ENCODE results near the gene C2orf49.
A peak's percentile ranks its signal among the peaks of the same experiment; 100 is the strongest.

C2orf49 gene

GRCh38 chr2:105362862-105363591 is 25.7 kb downstream of the C2orf49 start:
- DNase-seq: no peak

- DNase-seq: no peak
Observed at GRCh38 chr2:105364436-105365139, 27.2 kb downstream of the C2orf49 start.

GRCh38 chr2:105365206-105365605 is 27.9 kb downstream of the C2orf49 start:
- no peak for DNase-seq

- DNase-seq: no peak
Observed at GRCh38 chr2:105368759-105369408, 31.5 kb downstream of the C2orf49 start.

- peak; percentile 84 for DNase-seq
Observed at GRCh38 chr2:105369777-105370690, 32.7 kb downstream of the C2orf49 start.

GRCh38 chr2:105371156-105371555 is 33.8 kb downstream of the C2orf49 start:
- DNase-seq: no peak

- DNase-seq: no peak
Observed at GRCh38 chr2:105371810-105372209, 34.5 kb downstream of the C2orf49 start.

- no peak for DNase-seq
Observed at GRCh38 chr2:105373344-105373781, 36.0 kb downstream of the C2orf49 start.

GRCh38 chr2:105373895-105374401 is 36.6 kb downstream of the C2orf49 start:
- no peak for DNase-seq

- no peak for DNase-seq
Observed at GRCh38 chr2:105375001-105375561, 37.7 kb downstream of the C2orf49 start.

- DNase-seq: no peak
Observed at GRCh38 chr2:105376010-105376409, 38.7 kb downstream of the C2orf49 start.

GRCh38 chr2:105376789-105377240 is 39.5 kb downstream of the C2orf49 start:
- no peak for DNase-seq

GRCh38 chr2:105377871-105378270 is 40.5 kb downstream of the C2orf49 start:
- DNase-seq: no peak

- no peak for DNase-seq
Observed at GRCh38 chr2:105378276-105378840, 41.0 kb downstream of the C2orf49 start.

- DNase-seq: no peak
Observed at GRCh38 chr2:105378921-105379383, 41.6 kb downstream of the C2orf49 start.

- DNase-seq: no peak
Observed at GRCh38 chr2:105379741-105380186, 42.4 kb downstream of the C2orf49 start.

GRCh38 chr2:105380432-105381100 is 43.2 kb downstream of the C2orf49 start:
- no peak for DNase-seq

- DNase-seq: no peak
Observed at GRCh38 chr2:105381101-105381668, 43.8 kb downstream of the C2orf49 start.

GRCh38 chr2:105382177-105382576 is 44.8 kb downstream of the C2orf49 start:
- DNase-seq: no peak

- no peak for DNase-seq
Observed at GRCh38 chr2:105383432-105384166, 46.3 kb downstream of the C2orf49 start.

All from stimulated activated CD4-positive, alpha-beta T cell treated with anti-CD3 and anti-CD28 coated beads, Interleukin-12 subunit alpha, Interleukin-12 subunit beta, amount 100 ng/mL, for 4 hours (primary cell).